GM21447 (cell line): Measurements from ENCODE around the gene ZNF138.

Source experiments
- ATAC-seq: cut with Tn5 transposase; IDR thresholded peaks from one replicate; pipeline ENCODE4 v1.9.1; 2021; ENCODE audit not compliant: unreplicated experiment

The ZNF138 gene

GRCh38 chr7:64874562-64875250, 80.5 kb downstream of the ZNF138 start:
- ATAC-seq: no peak

- ATAC-seq: no peak
Measured at GRCh38 chr7:64875258-64875657, 81.0 kb downstream of the ZNF138 start.

- ATAC-seq: no peak
Measured at GRCh38 chr7:64875658-64876406, 81.6 kb downstream of the ZNF138 start.

- ATAC-seq: no peak
Measured at GRCh38 chr7:64876792-64877713, 82.8 kb downstream of the ZNF138 start.

GRCh38 chr7:64877714-64878610, 83.7 kb downstream of the ZNF138 start:
- no peak for ATAC-seq

- no peak for ATAC-seq
Measured at GRCh38 chr7:64878684-64879083, 84.5 kb downstream of the ZNF138 start.

GRCh38 chr7:64879086-64879730, 85.0 kb downstream of the ZNF138 start:
- no peak for ATAC-seq

GRCh38 chr7:64879800-64880199, 85.6 kb downstream of the ZNF138 start:
- no peak for ATAC-seq

- no peak for ATAC-seq
Measured at GRCh38 chr7:64880322-64881297, 86.4 kb downstream of the ZNF138 start.

GRCh38 chr7:64881461-64882287, 87.4 kb downstream of the ZNF138 start:
- no peak for ATAC-seq

- ATAC-seq: no peak
Measured at GRCh38 chr7:64882341-64883112, 88.3 kb downstream of the ZNF138 start.
